Measurements from ENCODE around the gene RAB39A. TPM values are rescaled to one million over a fixed set of nuclear protein-coding genes. Genes with fewer than 3 reads are reported as not detected.

Gene RAB39A
- total RNA-seq, 1 donor from 2014 or later, result not detected

DNA sequence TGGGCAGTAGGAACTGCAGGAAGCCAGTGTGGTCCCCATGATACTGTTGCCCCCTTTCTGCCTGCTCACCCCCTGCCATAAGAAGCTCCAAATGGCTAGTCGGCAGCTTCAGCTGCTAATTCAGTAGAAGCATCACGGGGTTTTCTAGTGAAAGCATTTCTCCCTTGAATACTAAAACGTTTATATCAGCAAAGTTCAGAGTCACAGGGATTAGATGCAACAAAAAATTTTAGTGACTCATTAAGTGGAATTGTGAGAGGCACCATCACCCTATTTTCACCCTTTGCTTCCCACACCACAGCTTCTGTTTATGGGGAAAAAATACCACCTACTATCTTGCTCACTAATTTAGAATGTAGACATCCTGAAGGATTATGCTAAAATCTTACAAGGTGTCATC, 25.2 kb downstream of the RAB39A start:
- TF ChIP-seq, protein P1, sequence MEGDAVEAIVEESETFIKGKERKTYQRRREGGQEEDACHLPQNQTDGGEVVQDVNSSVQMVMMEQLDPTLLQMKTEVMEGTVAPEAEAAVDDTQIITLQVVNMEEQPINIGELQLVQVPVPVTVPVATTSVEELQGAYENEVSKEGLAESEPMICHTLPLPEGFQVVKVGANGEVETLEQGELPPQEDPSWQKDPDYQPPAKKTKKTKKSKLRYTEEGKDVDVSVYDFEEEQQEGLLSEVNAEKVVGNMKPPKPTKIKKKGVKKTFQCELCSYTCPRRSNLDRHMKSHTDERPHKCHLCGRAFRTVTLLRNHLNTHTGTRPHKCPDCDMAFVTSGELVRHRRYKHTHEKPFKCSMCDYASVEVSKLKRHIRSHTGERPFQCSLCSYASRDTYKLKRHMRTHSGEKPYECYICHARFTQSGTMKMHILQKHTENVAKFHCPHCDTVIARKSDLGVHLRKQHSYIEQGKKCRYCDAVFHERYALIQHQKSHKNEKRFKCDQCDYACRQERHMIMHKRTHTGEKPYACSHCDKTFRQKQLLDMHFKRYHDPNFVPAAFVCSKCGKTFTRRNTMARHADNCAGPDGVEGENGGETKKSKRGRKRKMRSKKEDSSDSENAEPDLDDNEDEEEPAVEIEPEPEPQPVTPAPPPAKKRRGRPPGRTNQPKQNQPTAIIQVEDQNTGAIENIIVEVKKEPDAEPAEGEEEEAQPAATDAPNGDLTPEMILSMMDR (IDR thresholded peaks at IDR 0.05; ENCODE audit: insufficient read depth, low read length, severe bottlenecking), result no peak
- Histone ChIP-seq H3K36me3 (ENCODE audit: control insufficient read depth, insufficient read depth, low read length) (no peaks in the 10 kb centered on the region), H3K27me3 (ENCODE audit: control insufficient read depth, insufficient read depth, low read length) (no peaks in the 10 kb centered on the region), H3K4me3 (ENCODE audit: low read depth, low read length) (no peak overlapping the region)
- DNase-seq (ENCODE audit: low read depth) (no peak), FAIRE-seq (no peak)

DNA sequence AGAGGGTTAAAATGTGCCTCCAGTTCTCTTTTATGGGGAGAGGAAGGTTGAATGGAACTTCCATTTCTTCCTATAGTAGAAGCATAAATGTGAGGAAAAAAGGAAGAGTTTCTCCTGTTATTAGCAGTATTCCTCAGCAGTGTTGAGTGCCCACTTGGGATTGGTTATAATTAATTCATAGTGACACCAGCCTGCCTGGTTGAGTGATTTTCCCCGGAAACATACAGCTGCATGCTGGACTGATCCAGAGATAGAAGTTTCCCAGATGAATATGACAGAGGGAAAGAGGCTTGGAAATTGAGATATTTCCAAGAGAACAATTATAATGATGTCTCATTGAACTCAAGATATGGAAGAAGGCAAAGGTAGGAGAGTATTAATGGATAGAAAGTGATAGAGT, 28.3 kb downstream of the RAB39A start:
- Histone ChIP-seq H3K4me3 (ENCODE audit: low read depth, low read length) (no peak overlapping the region), H3K27me3 (ENCODE audit: control insufficient read depth, insufficient read depth, low read length) (no peaks in the 10 kb centered on the region), H3K36me3 (ENCODE audit: control insufficient read depth, insufficient read depth, low read length) (no peaks in the 10 kb centered on the region)
- DNase-seq (ENCODE audit: low read depth), result no peak
- no peak for FAIRE-seq
- TF ChIP-seq, protein P1 (IDR thresholded peaks at IDR 0.05; ENCODE audit: insufficient read depth, low read length, severe bottlenecking), result no peak

DNA sequence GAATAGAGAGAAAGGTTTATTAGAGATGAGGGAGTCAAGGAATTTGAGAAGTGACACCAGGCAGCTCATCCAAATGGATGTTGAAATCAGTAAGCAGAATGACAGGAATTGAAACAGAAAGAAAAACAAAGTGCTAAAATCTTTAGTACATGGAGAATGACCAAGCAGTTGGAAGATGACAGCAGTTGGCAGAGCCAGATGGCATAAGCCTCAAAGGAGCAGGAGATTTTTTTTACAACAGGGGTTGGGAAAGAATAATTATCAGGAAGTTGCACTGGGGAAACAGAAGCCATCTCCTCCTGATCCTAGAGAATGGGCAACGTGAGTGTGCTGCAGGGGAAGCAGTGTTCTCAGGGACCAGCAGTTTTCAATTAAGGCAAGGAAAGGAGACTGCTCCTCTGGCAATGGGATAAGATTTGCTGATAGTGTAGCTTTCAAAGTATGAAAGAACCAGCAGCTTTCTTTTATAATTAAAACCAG, 28.9 kb downstream of the RAB39A start:
- FAIRE-seq (no peak), DNase-seq (ENCODE audit: low read depth) (no peak)
- Histone ChIP-seq H3K27me3 (ENCODE audit: control insufficient read depth, insufficient read depth, low read length) (no peaks in the 10 kb centered on the region), H3K4me3 (ENCODE audit: low read depth, low read length) (no peak overlapping the region), H3K36me3 (ENCODE audit: control insufficient read depth, insufficient read depth, low read length) (no peaks in the 10 kb centered on the region)
- TF ChIP-seq, protein P1 (IDR thresholded peaks at IDR 0.05; ENCODE audit: insufficient read depth, low read length, severe bottlenecking), result no peak

DNA sequence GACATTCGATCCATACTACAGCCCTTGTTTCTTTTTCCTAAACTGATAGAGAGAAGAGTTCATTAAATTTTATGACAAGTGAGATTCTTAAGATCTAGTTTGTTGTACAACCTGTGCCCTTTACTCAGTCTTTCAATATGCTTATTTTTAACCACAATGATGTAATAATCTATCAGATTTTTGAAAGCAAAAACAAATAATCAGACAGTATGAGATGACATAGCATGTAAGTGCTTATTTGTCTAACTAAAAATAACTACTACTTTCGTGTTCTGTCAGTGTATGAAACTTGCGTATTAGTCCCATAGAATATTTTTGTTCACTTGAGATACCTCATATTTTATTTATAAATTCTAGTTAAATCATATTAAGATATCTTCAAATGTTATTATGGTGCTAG, 33.2 kb downstream of the RAB39A start:
- no peaks in the 10 kb centered on the region for H3K36me3 ChIP-seq (ENCODE audit: control insufficient read depth, insufficient read depth, low read length)
- no peak overlapping the region for H3K4me3 ChIP-seq (ENCODE audit: low read depth, low read length)
- FAIRE-seq (no peak), DNase-seq (ENCODE audit: low read depth) (no peak)
- TF ChIP-seq, protein P1 (IDR thresholded peaks at IDR 0.05; ENCODE audit: insufficient read depth, low read length, severe bottlenecking), result no peak
- no peaks in the 10 kb centered on the region for H3K27me3 ChIP-seq (ENCODE audit: control insufficient read depth, insufficient read depth, low read length)

DNA sequence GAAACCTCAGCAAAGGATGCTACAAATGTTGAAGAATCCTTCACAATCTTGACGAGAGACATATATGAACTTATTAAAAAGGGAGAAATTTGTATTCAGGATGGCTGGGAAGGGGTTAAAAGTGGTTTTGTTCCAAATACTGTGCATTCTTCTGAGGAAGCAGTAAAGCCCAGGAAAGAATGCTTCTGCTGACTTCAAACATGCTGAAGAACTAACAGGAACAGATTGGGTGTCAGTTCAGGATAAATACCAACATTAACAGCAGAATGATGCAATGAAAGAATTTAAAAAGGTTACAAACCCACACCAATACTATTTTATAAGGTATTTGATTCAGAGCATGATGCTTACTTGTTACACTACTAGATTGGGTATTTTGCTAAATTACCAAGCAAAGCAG, 33.9 kb downstream of the RAB39A start:
- TF ChIP-seq, protein P1 (IDR thresholded peaks at IDR 0.05; ENCODE audit: insufficient read depth, low read length, severe bottlenecking), result no peak
- FAIRE-seq (no peak), DNase-seq (ENCODE audit: low read depth) (no peak)
- H3K27me3 ChIP-seq (ENCODE audit: control insufficient read depth, insufficient read depth, low read length), result no peaks in the 10 kb centered on the region
- H3K4me3 ChIP-seq (ENCODE audit: low read depth, low read length), result no peak overlapping the region
- no peaks in the 10 kb centered on the region for H3K36me3 ChIP-seq (ENCODE audit: control insufficient read depth, insufficient read depth, low read length)

DNA sequence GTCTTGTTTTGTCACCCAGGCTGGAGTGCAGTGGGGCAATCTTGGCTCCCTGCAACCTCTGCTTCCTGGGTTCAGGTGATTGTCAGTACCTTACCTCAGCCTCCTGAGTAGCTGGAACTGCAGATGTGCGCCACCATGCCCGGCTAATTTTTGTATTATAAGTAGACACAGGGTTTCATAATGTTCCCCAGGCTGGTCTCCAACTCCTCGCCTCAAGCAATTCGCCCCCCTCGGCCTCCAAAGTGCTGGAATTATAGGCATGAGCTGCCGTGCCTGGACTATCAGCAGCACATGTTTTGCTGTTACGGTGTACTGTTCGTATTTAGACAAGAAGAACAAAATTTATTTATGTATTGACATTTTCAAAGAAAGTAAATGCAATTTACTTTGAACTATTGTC, 34.8 kb downstream of the RAB39A start:
- TF ChIP-seq, protein P1 (IDR thresholded peaks at IDR 0.05; ENCODE audit: insufficient read depth, low read length, severe bottlenecking), result no peak

More for the DNA sequence above, 34.8 kb downstream of the RAB39A start:
- Histone ChIP-seq H3K27me3 (ENCODE audit: control insufficient read depth, insufficient read depth, low read length) (no peaks in the 10 kb centered on the region), H3K36me3 (ENCODE audit: control insufficient read depth, insufficient read depth, low read length) (no peaks in the 10 kb centered on the region), H3K4me3 (ENCODE audit: low read depth, low read length) (no peak overlapping the region)
- DNase-seq (ENCODE audit: low read depth) (no peak), FAIRE-seq (no peak)
